ENCODE results near the gene TRPM3. TPM values are rescaled to one million over a fixed set of nuclear protein-coding genes. Genes with fewer than 3 reads are reported as not detected.

Gene TRPM3
- polyA plus RNA-seq, 3 donors from 2014 or later, result not detected

DNA sequence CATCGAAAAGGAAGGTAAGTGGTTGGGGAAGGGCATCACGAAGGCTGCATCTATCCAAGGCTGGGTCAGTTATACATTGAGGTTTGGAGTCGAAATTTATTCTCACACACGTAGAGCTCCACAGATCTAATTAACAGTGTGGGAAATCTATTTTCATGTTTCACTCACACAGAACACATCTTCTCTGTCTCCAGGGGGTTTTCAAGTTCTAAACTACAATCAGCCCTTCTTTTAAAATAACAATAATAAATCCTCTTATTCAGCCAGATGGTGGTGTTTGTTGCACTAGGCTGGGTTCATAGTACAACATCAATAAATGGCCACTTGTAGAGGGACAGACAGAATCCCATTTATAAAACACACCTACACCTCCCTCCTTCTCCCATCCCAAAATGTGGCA lies 532.4 kb downstream of the TRPM3 start:
- H3K4me1 Mint-ChIP-seq, result no peaks in the 10 kb centered on the region
- no peaks in the 10 kb centered on the region for H3K36me3 Mint-ChIP-seq
- H3K4me3 Mint-ChIP-seq, result no peak overlapping the region
- DNase-seq, result no peak
- peaks cover 0 to 2% (median 1%) of the 10 kb centered on the region in 3 donors for H3K27me3 Mint-ChIP-seq (ENCODE audit: low read depth in 3 of 3)
- no peak overlapping the region for H3K27ac Mint-ChIP-seq
- H3K9me3 Mint-ChIP-seq, result no peaks in the 10 kb centered on the region

DNA sequence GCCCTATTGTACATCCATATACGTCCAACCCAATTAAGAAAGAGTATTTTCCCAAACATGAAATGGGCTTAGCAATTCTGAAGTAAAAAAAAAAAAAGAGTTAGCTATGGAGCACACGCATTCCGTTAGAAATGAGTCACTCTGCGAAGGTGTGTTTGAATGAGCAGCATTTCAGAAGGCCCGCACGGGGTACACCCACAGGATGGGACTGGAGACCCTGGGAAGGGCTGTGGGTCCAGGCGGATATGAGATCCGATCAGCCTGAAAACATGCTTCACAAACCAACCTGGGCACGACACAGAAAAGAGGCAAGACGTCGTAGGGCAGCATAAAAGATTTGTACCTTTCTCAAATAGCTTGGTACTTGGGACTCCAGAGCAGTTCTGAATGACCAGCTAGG lies 533.0 kb downstream of the TRPM3 start:
- Mint-ChIP-seq H3K4me3 (no peak overlapping the region), H3K9me3 (no peaks in the 10 kb centered on the region), H3K36me3 (no peaks in the 10 kb centered on the region), H3K27ac (no peak overlapping the region), H3K4me1 (no peaks in the 10 kb centered on the region), H3K27me3 (ENCODE audit: low read depth in 3 of 3) (peaks cover 0 to 2% (median 1%) of the 10 kb centered on the region in 3 donors)
- no peak for DNase-seq

DNA sequence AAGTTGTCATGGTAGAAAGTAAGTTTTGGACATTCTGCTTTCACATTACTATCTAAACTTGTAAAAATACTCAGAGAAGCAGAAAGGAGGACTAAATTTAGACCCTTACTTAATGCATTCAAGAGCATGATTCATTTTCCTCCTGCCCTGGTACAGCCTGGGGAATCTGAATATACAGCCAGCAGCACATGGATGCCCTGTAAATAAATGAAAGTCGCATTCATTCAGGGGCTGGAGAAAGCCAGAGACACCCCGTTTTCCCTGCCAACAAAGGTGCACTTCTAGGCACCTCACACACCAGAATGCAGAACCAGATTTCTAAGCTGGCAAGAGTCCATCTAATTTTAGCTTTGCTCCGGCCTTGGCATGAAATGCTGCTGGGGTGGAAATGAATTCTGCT lies 534.2 kb downstream of the TRPM3 start:
- H3K27ac Mint-ChIP-seq, result no peak overlapping the region
- no peaks in the 10 kb centered on the region for H3K36me3 Mint-ChIP-seq
- no peak overlapping the region for H3K4me3 Mint-ChIP-seq
- peaks cover 0 to 2% (median 1%) of the 10 kb centered on the region in 3 donors for H3K27me3 Mint-ChIP-seq (ENCODE audit: low read depth in 3 of 3)
- DNase-seq, result no peak
- H3K9me3 Mint-ChIP-seq, result no peaks in the 10 kb centered on the region
- H3K4me1 Mint-ChIP-seq, result no peaks in the 10 kb centered on the region

DNA sequence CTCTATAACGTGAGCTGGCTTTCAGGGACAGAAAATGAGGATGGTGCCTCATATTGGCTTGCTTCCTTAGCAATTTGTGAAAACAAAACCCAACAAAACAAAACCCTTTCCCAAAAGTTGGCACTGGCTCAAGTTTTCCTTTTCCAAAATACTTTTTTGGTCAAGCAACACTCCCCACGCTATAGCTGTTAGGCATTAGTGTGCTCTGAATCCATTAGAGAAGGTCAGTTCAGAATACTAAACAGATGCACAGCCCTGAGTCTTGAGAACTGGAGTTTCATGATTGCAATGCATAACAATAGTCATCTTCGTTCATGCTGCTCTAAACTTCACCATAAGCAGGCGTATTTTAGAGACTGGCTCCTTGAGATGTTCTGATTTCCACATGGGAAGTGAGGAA lies 534.9 kb downstream of the TRPM3 start:
- Mint-ChIP-seq H3K4me1 (no peaks in the 10 kb centered on the region), H3K4me3 (no peak overlapping the region), H3K36me3 (no peaks in the 10 kb centered on the region), H3K27me3 (ENCODE audit: low read depth in 3 of 3) (peaks cover 0 to 2% (median 1%) of the 10 kb centered on the region in 3 donors), H3K9me3 (no peaks in the 10 kb centered on the region), H3K27ac (no peak overlapping the region)
- DNase-seq, result no peak

DNA sequence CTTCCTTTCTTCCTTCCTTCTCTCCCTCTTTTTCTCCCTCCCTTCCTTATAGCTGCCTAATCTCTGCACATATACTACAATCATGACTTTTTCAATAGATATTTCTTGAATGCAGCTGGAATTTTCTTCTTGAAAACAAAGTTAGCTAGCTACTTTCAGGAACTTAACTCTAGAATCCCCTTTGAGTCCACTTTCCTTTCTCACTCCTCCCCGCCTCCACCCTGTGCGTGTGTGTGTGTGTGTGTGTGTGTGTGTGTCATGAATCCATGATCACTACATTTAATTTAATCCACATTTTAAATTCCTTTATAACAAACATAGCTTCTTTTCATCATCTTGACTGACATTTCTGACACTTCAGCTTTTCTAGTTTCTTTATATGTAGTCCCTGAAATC lies 539.5 kb downstream of the TRPM3 start:
- H3K27ac Mint-ChIP-seq, result no peak overlapping the region
- H3K9me3 Mint-ChIP-seq, result no peaks in the 10 kb centered on the region
- no peaks in the 10 kb centered on the region for H3K4me1 Mint-ChIP-seq
- no peaks in the 10 kb centered on the region for H3K36me3 Mint-ChIP-seq
- no peak overlapping the region for H3K4me3 Mint-ChIP-seq
- peaks cover 0 to 5% (median 0%) of the 10 kb centered on the region in 3 donors for H3K27me3 Mint-ChIP-seq (ENCODE audit: low read depth in 3 of 3)
- DNase-seq, result no peak

DNA sequence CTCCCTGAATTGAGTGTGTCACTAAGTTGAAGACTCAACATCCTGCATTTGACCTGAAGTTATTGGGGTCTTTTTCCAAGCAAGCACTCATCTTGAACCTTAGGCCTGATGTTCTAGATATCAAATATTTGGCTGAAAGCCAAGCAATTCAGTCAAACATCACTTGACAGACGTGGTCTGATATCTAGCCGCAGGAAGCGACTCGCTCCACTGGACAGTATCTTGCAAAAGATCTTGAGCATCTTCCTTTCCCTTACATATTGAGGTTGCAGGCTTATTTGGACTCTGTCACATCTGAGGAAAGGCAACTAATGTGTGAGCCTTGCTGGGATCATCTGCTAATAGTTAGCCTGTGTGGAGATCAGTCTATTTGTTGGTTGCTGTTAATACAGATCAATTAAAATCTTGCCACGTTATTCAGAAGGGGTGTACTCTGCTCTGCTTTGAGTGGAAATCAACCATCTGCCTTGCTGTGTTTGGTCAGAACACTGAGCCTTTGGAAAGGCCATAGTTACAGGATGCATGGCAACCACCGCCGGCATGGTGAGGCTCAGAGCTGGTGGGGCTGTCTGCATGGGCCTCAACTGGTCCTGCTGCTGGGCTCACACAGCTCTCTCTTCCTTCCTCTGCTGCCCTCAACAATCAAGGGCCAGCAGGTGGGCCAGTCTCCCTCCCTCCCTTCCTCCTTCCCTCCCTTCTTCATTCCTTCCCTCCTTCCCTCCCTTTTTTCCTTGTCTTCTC lies 540.0 kb downstream of the TRPM3 start:
- no peak overlapping the region for H3K4me3 Mint-ChIP-seq
- no peak overlapping the region for H3K27ac Mint-ChIP-seq
- no peaks in the 10 kb centered on the region for H3K36me3 Mint-ChIP-seq

DNA sequence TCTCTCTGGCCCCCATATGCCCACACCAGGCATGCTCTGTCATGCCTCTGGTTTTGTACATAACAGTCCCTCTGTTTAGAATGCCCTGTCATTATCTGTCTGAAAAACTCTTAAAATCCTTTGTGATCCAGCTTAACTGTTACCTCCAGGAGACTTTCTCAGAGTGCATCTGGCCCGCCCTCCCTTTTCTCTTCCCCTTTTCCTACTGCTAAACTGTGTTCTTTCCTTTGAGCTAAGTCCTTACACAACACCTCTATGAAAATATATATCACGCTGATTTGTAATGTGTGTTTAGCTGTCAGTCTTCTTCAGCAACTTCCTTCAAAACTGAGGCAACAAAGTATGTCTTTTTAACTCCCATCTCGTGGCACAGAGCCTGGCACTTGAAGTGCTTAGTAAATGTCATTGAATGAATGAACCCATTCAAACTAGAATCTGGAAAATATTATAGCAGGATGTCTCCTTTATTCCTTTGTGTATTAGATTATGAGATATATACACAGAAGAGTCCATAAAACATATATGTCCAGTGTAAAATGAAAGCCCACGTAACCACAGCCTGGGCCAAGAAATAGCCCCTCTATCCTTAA lies 540.7 kb downstream of the TRPM3 start:
- no peaks in the 10 kb centered on the region for H3K9me3 Mint-ChIP-seq
- peaks cover 0 to 5% (median 2%) of the 10 kb centered on the region in 3 donors for H3K27me3 Mint-ChIP-seq (ENCODE audit: low read depth in 3 of 3)
- no peak overlapping the region for H3K4me3 Mint-ChIP-seq
- H3K27ac Mint-ChIP-seq, result no peak overlapping the region
- DNase-seq, result no peak
- H3K36me3 Mint-ChIP-seq, result no peaks in the 10 kb centered on the region
- H3K4me1 Mint-ChIP-seq, result no peaks in the 10 kb centered on the region

More for the DNA sequence above, 540.0 kb downstream of the TRPM3 start:
- Mint-ChIP-seq H3K4me1 (no peaks in the 10 kb centered on the region), H3K9me3 (no peaks in the 10 kb centered on the region), H3K27me3 (ENCODE audit: low read depth in 3 of 3) (peaks cover 0 to 5% (median 0%) of the 10 kb centered on the region in 3 donors)
- no peak for DNase-seq

DNA sequence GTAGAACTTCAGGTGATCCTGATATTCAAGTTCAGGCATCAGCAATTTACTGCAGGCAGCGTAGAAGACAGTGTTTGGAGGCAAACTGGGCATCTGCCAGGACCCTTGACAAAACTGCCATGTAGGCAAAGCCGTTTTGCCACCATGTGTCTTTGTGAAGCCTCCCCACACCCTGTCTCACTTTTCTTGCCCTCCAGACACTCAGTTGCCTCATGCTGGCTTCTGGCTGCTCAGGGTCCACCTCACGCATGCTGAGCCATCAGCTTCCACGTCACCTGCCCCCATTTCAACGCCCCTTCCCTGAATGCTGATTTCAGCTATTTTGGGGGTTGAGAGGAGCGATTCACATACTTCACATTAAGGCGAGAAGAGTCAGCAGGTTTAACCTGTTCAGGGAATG lies 541.7 kb downstream of the TRPM3 start:
- Mint-ChIP-seq H3K36me3 (no peaks in the 10 kb centered on the region), H3K27ac (no peak overlapping the region), H3K27me3 (ENCODE audit: low read depth in 3 of 3) (peaks cover 0 to 5% (median 2%) of the 10 kb centered on the region in 3 donors), H3K9me3 (no peaks in the 10 kb centered on the region), H3K4me1 (no peaks in the 10 kb centered on the region), H3K4me3 (no peak overlapping the region)
- no peak for DNase-seq

DNA sequence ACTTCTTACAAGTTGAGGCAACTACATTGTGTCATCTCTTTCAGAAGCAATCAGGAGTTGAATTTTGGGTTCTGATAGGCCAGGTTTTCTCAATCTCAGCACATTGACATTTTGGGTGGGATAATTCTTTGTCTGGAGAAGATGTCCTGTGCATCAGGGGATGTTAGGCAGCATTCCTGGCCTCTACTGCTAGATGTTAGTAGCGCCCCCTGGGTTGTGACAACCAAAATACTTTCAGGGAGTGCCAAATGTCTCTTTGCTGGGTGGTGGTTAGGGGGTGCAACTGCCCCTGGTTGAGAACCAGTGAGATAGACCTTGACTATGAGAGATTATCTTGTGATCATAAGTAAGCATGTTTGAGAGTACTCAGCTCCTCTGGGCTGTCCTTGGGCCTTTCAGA lies 542.7 kb downstream of the TRPM3 start:
- Mint-ChIP-seq H3K27ac (no peak overlapping the region), H3K27me3 (ENCODE audit: low read depth in 3 of 3) (peaks cover 0 to 5% (median 2%) of the 10 kb centered on the region in 3 donors)
- no peak for DNase-seq

DNA sequence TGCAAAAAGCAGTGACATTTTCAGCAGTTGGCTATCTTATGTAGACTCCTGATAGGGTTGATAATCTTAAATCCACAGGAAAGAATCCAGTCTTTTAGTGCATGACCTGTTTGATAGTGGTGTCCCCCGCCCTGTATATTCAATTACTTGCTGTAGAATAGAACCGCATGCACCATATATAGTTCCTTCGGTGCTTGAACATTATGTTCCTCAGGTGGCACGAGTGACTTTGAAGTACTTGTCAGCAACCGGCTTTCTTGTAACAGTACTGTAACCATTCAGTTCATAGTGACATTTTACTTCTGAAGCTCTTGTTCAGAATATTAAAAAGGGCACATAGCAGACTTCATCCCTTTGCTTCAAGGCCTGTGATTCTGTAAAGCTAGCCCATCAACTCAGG lies 543.8 kb downstream of the TRPM3 start:
- H3K27me3 Mint-ChIP-seq (ENCODE audit: low read depth in 3 of 3), result peaks cover 0 to 5% (median 2%) of the 10 kb centered on the region in 3 donors
- H3K4me3 Mint-ChIP-seq, result no peak overlapping the region
- no peaks in the 10 kb centered on the region for H3K36me3 Mint-ChIP-seq
- no peaks in the 10 kb centered on the region for H3K9me3 Mint-ChIP-seq
- DNase-seq, result no peak
- H3K27ac Mint-ChIP-seq, result no peak overlapping the region
- H3K4me1 Mint-ChIP-seq, result no peaks in the 10 kb centered on the region

More for the DNA sequence above, 542.7 kb downstream of the TRPM3 start:
- Mint-ChIP-seq H3K4me1 (no peaks in the 10 kb centered on the region), H3K4me3 (no peak overlapping the region), H3K36me3 (no peaks in the 10 kb centered on the region), H3K9me3 (no peaks in the 10 kb centered on the region)

DNA sequence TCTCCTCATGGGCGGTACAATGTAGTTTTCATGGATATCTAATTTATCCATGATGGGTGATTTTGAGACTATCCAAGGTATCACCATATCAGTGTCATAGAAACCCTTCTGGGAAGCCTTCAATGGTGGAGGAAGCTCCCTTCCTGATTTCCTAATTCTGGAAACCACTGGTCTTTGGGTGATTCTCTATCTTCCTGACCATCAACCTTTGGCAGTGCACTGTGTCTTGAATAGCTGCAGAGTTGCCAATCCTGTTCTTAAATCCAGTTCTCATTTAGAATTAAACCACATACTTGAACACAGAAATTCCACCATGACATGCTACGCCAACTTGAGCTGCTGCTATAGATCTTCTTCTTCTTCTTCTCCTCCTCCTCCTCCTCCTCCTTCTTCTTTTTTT lies 545.3 kb downstream of the TRPM3 start:
- Mint-ChIP-seq H3K27me3 (ENCODE audit: low read depth in 3 of 3) (peaks cover 0 to 5% (median 2%) of the 10 kb centered on the region in 3 donors), H3K27ac (no peak overlapping the region), H3K9me3 (no peaks in the 10 kb centered on the region), H3K4me1 (no peaks in the 10 kb centered on the region), H3K4me3 (no peak overlapping the region), H3K36me3 (no peaks in the 10 kb centered on the region)
- no peak for DNase-seq

DNA sequence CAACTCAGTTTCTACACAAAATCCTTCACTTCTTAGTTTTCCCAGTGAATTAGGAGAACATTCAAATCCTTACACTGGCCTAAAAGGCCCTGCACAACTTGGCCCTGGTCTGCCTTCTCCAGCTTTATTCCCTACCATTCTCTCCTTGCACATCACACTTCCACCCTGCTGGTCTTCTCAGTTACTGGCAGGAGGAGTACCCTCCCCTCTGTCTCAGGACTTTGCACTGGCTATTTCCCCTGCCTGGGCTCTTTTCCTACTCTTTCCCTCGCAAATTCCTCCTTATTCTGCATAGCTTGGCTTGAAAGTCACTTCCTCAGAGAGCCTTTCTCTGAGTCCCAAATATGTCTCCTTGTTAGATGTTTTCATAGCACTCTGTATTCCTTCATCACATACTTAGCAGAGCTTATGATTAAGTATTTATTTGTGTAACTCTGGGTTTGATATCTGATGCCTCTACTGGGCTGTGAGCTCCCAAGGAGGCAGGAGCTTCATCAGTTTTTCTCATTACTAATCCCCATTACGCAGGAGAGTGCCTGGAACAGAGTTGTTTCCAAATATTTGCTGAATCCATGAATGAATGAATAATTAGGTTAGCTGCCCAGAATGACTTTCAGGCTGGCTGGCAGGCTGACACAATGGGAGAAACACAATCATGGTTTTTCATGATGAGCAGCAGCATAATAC lies 547.1 kb downstream of the TRPM3 start:
- no peak overlapping the region for H3K27ac Mint-ChIP-seq

DNA sequence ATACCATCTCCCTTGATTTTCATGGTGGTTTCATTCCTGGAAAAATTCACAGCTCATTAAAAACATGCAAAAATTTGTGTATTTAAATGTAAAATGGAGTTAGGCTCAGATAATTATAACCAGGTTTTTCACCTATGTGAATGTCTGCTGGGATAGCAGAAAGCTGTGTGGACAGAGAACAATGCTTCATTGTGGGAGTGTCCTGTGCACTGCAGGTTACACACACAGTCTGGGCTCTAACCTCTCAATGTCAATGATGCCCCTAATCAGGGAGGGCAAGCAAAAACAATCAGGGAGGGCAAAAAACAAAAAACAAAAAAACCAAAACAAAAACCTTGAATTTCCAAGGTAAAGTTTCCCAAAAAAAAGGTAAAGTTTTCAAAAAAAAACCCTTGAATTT lies 548.1 kb downstream of the TRPM3 start:
- H3K9me3 Mint-ChIP-seq, result peaks cover 0 to 2% (median 0%) of the 10 kb centered on the region in 6 donors
- no peak overlapping the region for H3K4me3 Mint-ChIP-seq
- peaks cover 0 to 3% (median 2%) of the 10 kb centered on the region in 3 donors for H3K27me3 Mint-ChIP-seq (ENCODE audit: low read depth in 3 of 3)
- H3K4me1 Mint-ChIP-seq, result no peaks in the 10 kb centered on the region
- no peak for DNase-seq
- H3K27ac Mint-ChIP-seq, result no peak overlapping the region
- no peaks in the 10 kb centered on the region for H3K36me3 Mint-ChIP-seq

More for the DNA sequence above, 547.1 kb downstream of the TRPM3 start:
- Mint-ChIP-seq H3K9me3 (peaks cover 0 to 2% (median 0%) of the 10 kb centered on the region in 6 donors), H3K27me3 (ENCODE audit: low read depth in 3 of 3) (peaks cover 0 to 3% (median 2%) of the 10 kb centered on the region in 3 donors), H3K4me3 (no peak overlapping the region), H3K4me1 (no peaks in the 10 kb centered on the region), H3K36me3 (no peaks in the 10 kb centered on the region)
- DNase-seq, result no peak

DNA sequence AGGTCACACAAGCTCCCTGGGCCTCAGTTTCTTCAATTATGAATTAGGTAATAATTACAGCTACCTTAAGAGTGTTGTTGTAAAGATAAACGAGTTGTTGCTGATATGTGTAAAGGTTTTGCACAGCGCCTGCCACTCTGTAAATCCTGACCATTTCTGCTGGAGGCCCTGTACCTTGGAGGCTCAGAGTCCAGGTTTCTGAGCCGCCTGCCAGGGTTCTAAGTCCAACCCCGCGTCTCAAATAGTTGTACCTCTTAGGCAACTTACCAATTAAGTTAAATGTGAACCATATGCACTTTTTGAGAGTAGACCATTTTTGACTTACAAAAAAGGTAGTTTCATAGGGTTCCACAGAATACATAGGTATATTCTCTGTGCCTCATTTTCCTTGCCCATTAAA lies 550.2 kb downstream of the TRPM3 start:
- H3K4me1 Mint-ChIP-seq, result no peaks in the 10 kb centered on the region
- peaks cover 0 to 2% (median 0%) of the 10 kb centered on the region in 6 donors for H3K9me3 Mint-ChIP-seq
- H3K27ac Mint-ChIP-seq, result no peak overlapping the region

More for the DNA sequence above, 550.2 kb downstream of the TRPM3 start:
- Mint-ChIP-seq H3K27me3 (ENCODE audit: low read depth in 3 of 3) (peaks cover 0 to 2% (median 0%) of the 10 kb centered on the region in 3 donors), H3K4me3 (no peak overlapping the region), H3K36me3 (no peaks in the 10 kb centered on the region)
- DNase-seq, result no peak

Measured in immature natural killer cell (primary cell).